Measurements from ENCODE around the gene TNFRSF11A. TPM values are rescaled to one million over a fixed set of nuclear protein-coding genes. Genes with fewer than 3 reads are reported as not detected.

The TNFRSF11A gene
- total RNA-seq, 1 experiment from 2014 or later: 0.24 TPM

DNA sequence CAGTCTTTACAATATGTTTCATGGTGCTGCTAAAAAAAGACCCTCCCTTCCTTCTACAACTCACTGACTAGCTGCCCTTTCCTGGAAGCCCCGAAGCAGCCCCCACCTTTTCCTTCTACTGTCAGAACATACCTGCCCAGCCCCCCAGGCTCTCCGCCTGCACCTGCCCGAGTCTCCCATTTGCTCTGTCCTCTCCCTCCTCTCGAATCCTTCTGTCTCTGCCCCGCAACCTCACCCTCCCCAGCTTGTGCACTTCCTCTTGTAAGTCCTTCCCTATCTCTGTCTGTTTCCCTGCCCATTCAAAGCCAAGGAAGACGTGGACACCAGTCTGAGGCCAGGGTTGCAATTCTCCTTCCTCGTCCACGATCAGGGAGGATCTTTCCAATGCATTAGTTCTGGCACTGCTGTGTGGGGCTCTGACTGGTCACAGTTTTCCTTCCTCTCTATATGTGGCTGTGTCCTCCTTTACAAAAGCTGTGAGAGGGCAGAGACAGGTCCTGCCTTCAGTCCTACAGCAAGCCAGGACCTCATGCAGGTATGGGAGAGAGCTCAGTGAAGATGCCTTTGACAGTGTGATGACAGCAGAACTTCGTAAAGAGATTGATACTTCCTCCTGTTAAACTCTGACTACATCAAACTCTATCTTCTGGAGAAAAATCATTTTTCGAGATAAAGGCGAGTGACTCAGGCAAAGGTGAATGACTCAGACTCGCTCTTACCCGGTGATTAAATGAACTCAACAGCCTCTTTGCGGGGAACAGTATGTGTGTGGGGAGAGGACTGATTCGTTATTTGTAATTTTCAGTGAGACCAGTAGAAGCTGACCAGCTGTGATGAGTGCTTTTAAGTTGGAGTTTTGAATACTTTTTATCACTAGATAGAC lies 14.2 kb downstream of the TNFRSF11A start:
- in situ Hi-C loops (cut with HindIII; ENCODE audit: low sequenced_read_pairs): no loop called here
- no peak for DNase-seq (ENCODE audit: low spot score)

DNA sequence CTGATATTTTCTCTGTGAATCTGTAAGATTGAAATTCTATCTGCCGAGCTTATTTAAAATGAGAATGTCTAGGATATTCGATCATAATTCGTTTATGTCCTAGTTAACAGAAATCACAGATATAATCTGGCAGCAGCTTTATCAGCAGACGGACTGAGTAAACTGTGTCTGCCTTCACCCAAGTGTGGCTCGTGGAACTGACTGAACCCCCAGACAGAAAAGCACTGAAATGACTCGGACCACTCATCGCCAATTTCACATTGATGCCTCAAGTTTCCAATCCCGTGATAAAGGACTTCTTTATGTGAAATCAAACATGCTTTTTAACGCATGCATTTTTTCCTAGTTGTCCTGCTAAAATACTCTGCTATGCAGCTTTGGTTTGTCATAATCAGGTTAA lies 15.9 kb downstream of the TNFRSF11A start:
- in situ Hi-C loops (cut with HindIII; ENCODE audit: low sequenced_read_pairs): no loop called here
- no peak for DNase-seq (ENCODE audit: low spot score)

DNA sequence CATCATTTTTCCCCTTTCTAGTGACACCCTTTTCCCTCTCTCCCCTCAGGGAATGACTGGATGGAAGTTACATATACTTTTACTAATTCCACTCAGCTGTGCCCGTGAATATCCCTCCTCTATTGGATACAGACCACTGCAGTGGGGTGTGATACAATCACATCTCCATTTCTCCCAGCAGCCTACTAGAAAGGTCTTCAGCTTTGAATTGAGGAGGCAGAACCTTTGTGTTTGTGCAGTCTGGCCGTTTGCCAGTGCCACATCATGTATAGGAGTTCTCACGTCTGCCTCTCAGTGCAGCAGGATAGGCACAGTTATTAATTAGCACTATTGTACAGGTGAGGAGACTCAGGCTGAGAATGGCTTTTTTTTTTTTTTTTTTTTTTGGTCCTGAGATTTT lies 16.4 kb downstream of the TNFRSF11A start:
- in situ Hi-C loops (cut with HindIII; ENCODE audit: low sequenced_read_pairs): no loop called here
- no peak for DNase-seq (ENCODE audit: low spot score)

DNA sequence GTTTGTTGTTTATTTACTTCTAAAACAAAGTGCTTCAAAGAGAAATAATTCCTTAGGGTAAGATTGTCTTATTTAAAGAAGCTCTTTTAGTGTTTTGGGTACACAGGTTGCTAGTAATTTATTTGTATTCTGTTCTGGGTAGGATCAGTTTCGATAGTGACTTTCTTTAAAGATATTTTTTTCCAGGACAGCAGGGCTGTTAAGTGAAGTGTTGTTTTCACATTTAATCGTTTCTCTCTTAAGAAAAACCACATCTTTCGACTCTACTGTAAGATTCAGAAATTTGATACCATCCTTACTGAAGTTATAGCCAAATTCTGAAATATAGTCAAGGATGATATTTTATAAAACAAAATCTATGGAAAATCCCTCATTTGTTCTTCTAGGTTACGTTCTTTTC lies 17.8 kb downstream of the TNFRSF11A start:
- in situ Hi-C loops (cut with HindIII; ENCODE audit: low sequenced_read_pairs): no loop called here
- DNase-seq (ENCODE audit: low spot score): no peak

DNA sequence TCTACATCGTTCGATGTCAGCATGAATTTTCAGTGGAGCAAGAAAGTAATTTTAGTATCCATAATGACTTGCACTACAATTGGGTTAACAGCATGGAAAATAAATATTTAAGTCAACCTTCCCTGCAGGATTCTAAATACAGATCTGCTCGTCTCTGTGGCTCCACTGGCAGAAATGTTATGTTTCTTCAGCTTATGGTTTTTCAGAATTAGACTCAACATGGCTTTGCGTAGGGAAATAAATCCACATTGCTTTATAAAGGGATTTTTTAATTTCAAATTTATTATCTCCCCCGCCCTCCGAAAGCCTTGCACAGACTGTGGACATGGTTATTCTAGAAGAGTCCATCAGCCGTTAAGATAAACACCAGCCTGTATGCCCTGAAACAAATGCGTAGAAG lies 18.2 kb downstream of the TNFRSF11A start:
- in situ Hi-C loops (cut with HindIII; ENCODE audit: low sequenced_read_pairs): no loop called here
- no peak for DNase-seq (ENCODE audit: low spot score)

DNA sequence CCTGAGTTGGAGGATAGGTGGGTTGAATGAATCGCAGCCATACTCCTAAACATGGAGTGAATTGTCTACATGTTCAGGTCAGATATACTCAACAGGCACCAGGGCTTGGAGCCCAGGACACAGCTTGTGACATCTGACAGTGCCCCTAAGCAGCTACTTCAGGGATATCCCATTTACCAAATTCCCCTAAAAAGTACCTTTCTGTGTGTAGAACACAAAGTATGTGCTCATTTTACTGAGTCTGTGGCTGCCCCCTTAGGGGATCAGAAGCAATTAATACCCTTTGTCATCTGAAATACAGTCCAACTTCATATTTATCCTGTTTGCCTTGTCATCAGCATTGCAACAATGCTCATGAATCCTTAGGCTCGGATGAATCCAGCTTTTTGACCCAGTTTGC lies 20.8 kb downstream of the TNFRSF11A start:
- DNase-seq (ENCODE audit: low spot score): no peak
- in situ Hi-C loops (cut with HindIII; ENCODE audit: low sequenced_read_pairs): no loop called here

DNA sequence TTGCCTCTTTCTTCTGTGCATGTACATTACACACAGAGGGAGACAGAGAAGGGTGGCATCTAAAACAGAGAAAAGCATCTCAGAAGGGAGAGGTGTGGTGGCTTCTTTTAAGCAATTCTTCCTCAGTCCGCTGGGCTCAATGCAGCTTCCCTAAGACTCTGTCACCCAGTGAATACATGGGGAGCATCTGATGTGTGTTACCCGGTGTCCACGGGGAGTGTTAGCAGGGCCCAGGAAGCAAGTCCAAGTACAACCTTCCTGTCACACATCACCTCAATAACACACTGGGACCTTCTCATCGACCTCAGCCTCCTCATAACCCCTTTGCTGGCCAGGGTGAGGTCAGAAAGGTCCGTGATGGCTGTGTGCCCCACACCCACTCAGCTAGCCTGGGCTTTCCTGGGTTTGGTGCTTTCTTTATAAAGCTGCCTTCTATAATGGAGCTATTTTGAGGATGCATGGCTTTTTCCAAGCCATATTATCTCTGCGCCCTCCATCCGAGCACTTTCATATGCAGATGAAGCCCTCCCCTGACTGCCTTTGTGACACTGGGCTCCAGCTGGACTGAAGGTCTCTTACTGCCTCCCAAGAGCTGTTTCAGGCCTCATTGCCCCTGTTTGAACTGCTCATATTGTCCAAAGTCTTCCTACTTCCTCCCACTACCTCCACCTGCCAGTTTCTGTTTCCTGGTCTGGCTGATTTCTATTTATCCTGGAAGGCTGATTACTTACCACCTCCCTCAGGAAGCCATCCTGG lies 21.4 kb downstream of the TNFRSF11A start:
- no peak for DNase-seq (ENCODE audit: low spot score)
- in situ Hi-C loops (cut with HindIII; ENCODE audit: low sequenced_read_pairs): no loop called here

DNA sequence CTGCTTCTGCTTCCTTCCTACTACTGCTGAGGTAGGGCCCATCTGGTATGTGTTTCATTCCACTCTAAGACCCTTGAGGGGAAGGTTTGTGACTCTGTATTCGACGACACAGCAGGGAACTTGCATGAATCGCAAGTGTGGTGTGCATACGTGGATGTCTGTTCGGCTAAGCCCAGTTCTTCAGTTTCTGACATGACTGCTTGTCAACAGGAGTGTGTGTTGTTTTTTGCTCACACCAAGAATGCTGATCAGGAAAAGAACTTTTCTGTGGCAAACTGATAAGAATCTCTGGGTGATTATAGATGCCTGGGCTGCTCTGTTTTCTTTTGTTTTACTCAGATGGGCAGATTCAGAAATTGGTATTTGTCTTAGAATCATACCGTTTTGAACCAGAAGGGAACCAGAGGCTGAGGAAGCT lies 22.0 kb downstream of the TNFRSF11A start:
- in situ Hi-C loops (cut with HindIII; ENCODE audit: low sequenced_read_pairs): no loop called here

DNA sequence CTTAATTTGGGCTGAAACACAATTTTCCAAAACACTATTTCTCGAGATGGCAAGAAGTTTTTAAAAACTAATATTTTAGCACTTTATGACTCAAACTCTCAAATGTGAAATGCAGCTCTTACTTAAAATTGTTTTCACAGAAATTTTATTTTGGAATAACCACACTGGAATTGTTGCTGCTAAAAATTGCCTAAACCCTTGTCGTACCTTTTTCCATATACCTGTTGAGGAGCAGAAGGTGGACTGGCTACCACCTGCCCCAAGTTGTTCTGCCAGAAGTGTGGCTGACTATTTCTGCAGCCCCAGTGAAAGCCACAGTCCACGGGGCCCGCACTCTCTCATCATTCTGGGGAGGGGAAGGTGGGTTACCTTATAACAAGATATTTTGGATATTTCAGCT lies 23.4 kb downstream of the TNFRSF11A start:
- in situ Hi-C loops (cut with HindIII; ENCODE audit: low sequenced_read_pairs): no loop called here
- no peak for DNase-seq (ENCODE audit: low spot score)

More for the DNA sequence above, 22.0 kb downstream of the TNFRSF11A start:
- DNase-seq (ENCODE audit: low spot score): no peak

DNA sequence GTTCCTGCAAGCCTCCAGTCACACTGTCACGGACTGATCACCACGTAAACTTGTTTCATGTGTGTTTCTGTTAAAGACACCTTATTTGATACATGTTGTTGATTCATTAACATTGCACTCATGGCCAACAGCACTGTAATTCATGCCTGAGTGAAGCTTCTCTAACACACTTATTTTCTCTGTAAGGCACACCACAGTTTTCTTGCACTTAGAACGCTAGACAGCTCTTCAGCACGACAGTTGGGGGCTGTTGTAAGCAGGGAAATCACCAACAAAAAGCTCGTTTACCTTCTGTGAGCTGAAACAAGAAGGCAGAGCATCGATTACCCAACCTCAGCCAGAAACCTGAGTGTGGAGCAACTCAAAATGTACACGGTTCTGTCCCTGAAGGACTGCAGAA lies 28.1 kb downstream of the TNFRSF11A start:
- in situ Hi-C loops (cut with HindIII; ENCODE audit: low sequenced_read_pairs): no loop called here
- DNase-seq (ENCODE audit: low spot score): no peak

DNA sequence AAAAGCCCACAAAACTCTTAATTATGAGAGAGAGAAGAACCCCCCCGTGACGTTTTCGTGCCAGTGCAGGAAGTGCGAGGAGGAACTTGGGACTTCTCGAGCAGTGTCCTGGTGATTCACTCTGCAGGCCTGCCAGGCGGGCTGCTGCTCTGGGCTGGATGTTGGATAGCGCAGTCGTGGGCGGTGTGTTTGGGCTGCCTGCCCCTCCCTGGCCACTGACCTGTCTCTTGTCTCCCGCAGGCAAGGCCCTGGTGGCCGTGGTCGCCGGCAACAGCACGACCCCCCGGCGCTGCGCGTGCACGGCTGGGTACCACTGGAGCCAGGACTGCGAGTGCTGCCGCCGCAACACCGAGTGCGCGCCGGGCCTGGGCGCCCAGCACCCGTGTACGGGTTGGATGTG lies 29.0 kb downstream of the TNFRSF11A start:
- in situ Hi-C loops (cut with HindIII; ENCODE audit: low sequenced_read_pairs): no loop called here
- DNase-seq (ENCODE audit: low spot score): no peak

DNA sequence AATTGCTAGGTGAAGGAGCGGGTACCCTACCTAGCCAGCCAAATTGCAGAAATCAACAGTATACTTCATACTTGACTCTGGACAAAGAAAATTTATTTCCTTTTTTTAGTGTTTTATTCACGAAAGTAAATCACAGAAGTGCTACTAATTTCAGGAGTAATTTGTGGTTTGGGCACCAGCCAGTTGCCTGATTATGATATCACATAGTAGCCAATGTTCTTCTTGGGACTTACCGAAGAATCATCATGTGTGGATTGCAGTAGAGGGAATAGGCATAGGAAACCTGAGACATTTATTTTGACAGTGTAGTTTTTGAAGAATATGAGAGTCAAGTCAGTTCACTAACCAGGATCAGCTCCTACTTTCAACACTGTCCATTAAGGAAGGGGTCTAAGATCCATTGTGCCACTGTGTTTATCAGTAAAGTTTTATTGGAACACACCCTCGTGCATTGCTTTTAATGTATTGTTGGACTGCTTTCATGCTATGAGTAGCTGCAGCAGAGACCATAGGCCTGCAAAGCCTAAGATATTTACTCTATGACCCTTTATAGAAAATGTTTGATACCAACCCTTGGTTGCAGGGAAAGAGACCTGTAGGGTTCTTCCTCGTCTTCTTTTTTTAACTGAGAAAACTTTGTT lies 32.1 kb downstream of the TNFRSF11A start:
- in situ Hi-C loops (cut with HindIII; ENCODE audit: low sequenced_read_pairs): no loop called here
- DNase-seq (ENCODE audit: low spot score): no peak

DNA sequence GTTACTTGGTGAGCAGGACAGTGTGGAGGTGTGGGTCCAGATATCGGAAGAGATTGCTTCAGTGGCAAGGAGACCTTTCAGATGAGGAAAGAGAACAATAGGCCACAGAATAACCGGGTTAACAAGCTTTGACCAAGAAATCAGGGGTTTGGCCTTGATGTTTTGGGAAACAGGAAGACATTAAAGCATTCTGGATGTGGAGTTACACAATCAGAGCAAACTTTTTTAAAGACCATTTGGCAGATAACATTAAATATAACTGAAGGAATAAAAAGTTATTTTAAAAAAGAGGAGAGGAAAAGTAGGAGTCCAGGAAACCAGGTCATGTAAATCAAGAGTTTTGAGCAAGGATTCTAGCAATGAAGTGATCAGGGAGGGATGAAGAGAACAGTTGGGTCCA lies 35.7 kb downstream of the TNFRSF11A start:
- in situ Hi-C loops (cut with HindIII; ENCODE audit: low sequenced_read_pairs): no loop called here

DNA sequence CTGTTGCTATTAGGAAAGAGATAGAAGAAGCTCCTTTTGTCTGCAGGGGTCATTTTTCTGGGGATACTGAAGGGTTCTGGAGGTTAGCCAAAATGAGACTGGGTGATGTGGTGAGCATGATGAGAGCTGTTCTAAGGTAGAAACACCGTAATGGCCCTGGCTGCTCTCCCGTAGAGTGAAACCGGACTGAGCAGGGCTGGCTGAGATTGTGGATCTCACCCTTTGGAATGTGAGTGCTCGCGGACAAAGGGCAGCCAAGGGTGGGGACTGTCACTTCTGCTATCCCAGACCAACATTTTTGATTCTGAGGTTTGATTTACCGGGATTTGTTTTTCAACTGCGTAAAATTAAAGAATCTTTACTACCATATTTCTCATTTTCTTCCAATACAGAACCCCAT lies 36.2 kb downstream of the TNFRSF11A start:
- no peak for DNase-seq (ENCODE audit: low spot score)
- in situ Hi-C loops (cut with HindIII; ENCODE audit: low sequenced_read_pairs): no loop called here

More for the DNA sequence above, 35.7 kb downstream of the TNFRSF11A start:
- no peak for DNase-seq (ENCODE audit: low spot score)

DNA sequence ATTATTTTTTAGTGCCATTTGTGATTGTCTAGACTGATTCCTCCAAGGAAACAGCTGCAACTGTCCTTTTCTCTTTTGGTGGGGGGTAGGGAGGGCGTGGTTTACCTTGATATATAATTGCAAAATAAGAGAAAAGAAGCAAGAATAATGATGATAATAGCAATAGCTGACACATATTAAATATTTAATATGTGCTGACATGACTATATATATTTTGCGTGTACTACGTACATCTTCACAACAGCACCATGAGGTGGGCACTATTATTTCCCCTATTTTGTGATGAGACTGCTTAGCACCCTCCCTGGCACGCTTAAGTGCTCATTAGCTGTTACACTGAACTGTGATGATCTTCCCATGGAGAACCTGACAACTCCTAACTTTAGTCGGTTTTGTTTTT lies 39.4 kb downstream of the TNFRSF11A start:
- in situ Hi-C loops (cut with HindIII; ENCODE audit: low sequenced_read_pairs): no loop called here
- no peak for DNase-seq (ENCODE audit: low spot score)

DNA sequence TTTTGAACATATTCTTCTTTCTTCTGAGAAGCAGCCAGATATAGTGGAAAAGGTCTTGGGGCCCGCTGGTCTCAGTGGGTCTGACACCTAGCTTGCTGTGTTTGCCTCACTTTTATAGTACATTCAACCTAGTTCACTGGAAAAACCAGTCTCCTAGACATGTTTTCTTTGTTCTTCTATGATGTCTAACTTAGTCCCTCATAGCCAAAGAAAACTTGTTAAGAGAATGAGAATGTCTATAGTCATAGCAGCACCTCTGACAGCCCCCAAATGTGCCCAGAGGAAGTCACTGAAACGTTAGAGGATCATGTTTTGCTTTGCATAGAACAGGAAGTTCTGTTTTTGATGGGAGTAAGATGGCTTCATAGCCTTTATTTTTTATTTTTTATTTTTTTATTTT lies 40.3 kb downstream of the TNFRSF11A start:
- in situ Hi-C loops (cut with HindIII; ENCODE audit: low sequenced_read_pairs): no loop called here
- DNase-seq (ENCODE audit: low spot score): no peak

DNA sequence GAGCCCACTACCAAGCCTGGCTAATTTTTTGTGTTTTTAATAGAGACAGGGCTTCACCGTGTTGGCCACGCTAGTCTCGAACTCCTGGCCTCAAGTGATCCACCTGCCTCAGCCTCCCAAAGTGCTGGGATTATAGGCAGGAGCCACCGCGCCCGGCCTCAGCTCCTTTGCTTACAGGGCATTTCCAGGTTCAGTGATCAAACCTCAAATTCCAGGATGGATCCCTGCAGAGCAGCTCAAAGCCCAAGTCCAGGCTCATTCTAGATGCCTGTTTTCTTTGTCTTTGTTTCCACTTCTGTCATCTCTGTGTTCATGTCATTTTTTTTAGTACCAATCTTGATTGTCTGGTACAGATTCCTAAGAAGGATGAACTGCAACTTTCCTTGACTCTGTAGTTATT lies 41.9 kb downstream of the TNFRSF11A start:
- no peak for DNase-seq (ENCODE audit: low spot score)
- in situ Hi-C loops (cut with HindIII; ENCODE audit: low sequenced_read_pairs): no loop called here

DNA sequence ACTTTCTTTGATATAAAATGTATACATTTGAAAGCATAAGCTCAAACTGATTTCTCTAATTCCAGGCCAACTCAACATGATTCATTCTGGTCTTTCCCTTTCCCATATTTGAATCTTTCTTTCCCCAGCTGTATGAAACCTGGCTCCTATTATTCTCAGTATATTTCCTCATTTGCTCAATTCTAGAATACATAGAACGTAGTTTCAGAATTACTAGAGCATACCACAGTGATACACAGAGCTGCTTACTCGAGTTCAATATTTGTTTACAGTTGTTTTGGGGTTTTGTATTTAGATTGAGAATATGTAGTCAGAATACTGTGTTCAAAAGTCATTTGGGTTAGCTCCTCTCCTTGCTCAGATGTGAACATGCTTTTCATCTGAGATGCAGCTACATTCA lies 43.0 kb downstream of the TNFRSF11A start:
- DNase-seq (ENCODE audit: low spot score): no peak
- in situ Hi-C loops (cut with HindIII; ENCODE audit: low sequenced_read_pairs): no loop called here

DNA sequence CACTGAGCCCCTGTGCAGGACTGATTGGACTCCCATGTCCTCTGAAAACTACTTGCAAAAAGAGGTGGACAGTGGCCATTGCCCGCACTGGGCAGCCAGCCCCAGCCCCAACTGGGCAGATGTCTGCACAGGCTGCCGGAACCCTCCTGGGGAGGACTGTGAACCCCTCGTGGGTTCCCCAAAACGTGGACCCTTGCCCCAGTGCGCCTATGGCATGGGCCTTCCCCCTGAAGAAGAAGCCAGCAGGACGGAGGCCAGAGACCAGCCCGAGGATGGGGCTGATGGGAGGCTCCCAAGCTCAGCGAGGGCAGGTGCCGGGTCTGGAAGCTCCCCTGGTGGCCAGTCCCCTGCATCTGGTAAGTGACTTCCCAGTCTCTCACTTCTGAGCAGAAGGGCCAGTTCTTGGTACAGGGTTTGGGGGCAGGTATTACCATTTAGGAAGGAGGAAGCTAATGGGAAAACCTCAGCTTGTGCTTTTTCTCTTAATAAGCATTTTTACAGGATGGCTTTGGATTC lies 44.1 kb downstream of the TNFRSF11A start:
- DNase-seq (ENCODE audit: low spot score): no peak
- in situ Hi-C loops (cut with HindIII; ENCODE audit: low sequenced_read_pairs): no loop called here

DNA sequence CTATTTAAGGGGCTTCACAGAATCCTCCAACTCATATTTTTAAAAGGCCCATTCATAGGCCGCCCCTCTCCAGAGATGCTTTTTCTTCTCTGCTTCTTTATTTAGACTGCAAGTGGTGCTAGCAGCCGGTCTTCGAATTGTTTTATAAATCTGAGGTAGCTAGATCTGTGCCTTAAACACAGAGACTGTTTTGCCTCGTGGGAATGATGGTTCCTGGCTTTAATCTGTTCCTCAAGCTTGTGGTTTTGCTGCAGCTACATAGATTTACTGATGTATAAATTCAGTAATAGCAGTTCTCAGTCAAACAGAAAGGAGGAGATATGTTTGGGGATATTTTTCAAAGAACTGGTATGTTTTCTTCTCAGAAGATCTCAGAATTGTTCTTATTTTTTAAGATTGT lies 45.3 kb downstream of the TNFRSF11A start:
- in situ Hi-C loops (cut with HindIII; ENCODE audit: low sequenced_read_pairs): no loop called here
- DNase-seq (ENCODE audit: low spot score): no peak
